ENCODE measurements around the gene RAB3C.

- TF ChIP-seq POLR2A (IDR thresholded peaks at IDR 0.05), result no peak
- TF ChIP-seq, protein P1, sequence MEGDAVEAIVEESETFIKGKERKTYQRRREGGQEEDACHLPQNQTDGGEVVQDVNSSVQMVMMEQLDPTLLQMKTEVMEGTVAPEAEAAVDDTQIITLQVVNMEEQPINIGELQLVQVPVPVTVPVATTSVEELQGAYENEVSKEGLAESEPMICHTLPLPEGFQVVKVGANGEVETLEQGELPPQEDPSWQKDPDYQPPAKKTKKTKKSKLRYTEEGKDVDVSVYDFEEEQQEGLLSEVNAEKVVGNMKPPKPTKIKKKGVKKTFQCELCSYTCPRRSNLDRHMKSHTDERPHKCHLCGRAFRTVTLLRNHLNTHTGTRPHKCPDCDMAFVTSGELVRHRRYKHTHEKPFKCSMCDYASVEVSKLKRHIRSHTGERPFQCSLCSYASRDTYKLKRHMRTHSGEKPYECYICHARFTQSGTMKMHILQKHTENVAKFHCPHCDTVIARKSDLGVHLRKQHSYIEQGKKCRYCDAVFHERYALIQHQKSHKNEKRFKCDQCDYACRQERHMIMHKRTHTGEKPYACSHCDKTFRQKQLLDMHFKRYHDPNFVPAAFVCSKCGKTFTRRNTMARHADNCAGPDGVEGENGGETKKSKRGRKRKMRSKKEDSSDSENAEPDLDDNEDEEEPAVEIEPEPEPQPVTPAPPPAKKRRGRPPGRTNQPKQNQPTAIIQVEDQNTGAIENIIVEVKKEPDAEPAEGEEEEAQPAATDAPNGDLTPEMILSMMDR (IDR thresholded peaks at IDR 0.05), result no peak
These were observed 45.8 kb downstream of the RAB3C start for GRCh38 chr5:58628626-58629025.
